ENCODE measurements around the gene ZDHHC22.

The ZDHHC22 gene

GRCh38 chr14:77148510-77149231, 7.1 kb upstream of the ZDHHC22 start:
- Histone ChIP-seq H3K4me1 (ENCODE audit: control insufficient read depth, insufficient read depth, low read length) (no peaks in the 10 kb centered on the region; the same call in 1 of the 2 replicates), H3K4me3 (ENCODE audit: low read depth, low read length) (no peak overlapping the region), H3K9me3 (ENCODE audit: control insufficient read depth, insufficient read depth, low read depth, low read length) (no peaks in the 10 kb centered on the region), H3K27ac (ENCODE audit: extremely low read depth, low read depth, low read length) (no peak overlapping the region), H3K36me3 (ENCODE audit: control insufficient read depth in 2 of 2, insufficient read depth in 1 of 2, low read length in 2 of 2) (no peaks in the 10 kb centered on the region)
- ChIA-PET POLR2A (no interaction called here), CTCF (interaction anchor here (0.6 to 8.1 kb wide), 9 partner anchors 7 to 405 kb away, joined by 3 to 82 read pairs (median 4); partner anchors contain the start of gene ZDHHC22)
- no peak for TF ChIP-seq ZIC2 (tag by site-specific recombination; IDR thresholded peaks at IDR 0.05)
- no peak for TF ChIP-seq ZNF211 (tag by site-specific recombination; IDR thresholded peaks at IDR 0.05; ENCODE audit: low read depth)

GRCh38 chr14:77145975-77146740, 4.6 kb upstream of the ZDHHC22 start:
- ChIA-PET CTCF (interaction anchor here (0.6 kb wide), 1 partner anchor 325 kb away, joined by 4 read pairs; no protein-coding TSS in a partner anchor), POLR2A (no interaction called here)
- no peaks in the 10 kb centered on the region for H3K9me3 ChIP-seq (ENCODE audit: control insufficient read depth, insufficient read depth, low read depth, low read length)
- H3K36me3 ChIP-seq (ENCODE audit: control insufficient read depth in 2 of 2, insufficient read depth in 1 of 2, low read length in 2 of 2): no peaks in the 10 kb centered on the region
- H3K4me1 ChIP-seq (ENCODE audit: control insufficient read depth, insufficient read depth, low read length): no peaks in the 10 kb centered on the region; the same call in 1 of the 2 replicates
- TF ChIP-seq, protein P1, sequence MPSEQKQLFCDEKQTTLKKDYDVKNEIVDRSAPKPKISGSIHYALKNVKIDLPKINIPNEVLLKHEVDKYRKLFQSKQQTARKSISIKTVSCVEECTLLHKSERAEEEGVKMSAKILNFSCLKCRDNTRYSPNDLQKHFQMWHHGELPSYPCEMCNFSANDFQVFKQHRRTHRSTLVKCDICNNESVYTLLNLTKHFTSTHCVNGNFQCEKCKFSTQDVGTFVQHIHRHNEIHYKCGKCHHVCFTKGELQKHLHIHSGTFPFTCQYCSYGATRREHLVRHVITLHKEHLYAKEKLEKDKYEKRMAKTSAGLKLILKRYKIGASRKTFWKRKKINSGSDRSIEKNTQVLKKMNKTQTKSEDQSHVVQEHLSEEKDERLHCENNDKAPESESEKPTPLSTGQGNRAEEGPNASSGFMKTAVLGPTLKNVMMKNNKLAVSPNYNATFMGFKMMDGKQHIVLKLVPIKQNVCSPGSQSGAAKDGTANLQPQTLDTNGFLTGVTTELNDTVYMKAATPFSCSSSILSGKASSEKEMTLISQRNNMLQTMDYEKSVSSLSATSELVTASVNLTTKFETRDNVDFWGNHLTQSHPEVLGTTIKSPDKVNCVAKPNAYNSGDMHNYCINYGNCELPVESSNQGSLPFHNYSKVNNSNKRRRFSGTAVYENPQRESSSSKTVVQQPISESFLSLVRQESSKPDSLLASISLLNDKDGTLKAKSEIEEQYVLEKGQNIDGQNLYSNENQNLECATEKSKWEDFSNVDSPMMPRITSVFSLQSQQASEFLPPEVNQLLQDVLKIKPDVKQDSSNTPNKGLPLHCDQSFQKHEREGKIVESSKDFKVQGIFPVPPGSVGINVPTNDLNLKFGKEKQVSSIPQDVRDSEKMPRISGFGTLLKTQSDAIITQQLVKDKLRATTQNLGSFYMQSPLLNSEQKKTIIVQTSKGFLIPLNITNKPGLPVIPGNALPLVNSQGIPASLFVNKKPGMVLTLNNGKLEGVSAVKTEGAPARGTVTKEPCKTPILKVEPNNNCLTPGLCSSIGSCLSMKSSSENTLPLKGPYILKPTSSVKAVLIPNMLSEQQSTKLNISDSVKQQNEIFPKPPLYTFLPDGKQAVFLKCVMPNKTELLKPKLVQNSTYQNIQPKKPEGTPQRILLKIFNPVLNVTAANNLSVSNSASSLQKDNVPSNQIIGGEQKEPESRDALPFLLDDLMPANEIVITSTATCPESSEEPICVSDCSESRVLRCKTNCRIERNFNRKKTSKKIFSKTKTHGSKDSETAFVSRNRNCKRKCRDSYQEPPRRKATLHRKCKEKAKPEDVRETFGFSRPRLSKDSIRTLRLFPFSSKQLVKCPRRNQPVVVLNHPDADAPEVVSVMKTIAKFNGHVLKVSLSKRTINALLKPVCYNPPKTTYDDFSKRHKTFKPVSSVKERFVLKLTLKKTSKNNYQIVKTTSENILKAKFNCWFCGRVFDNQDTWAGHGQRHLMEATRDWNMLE (tag by site-specific recombination; conservative IDR thresholded peaks at IDR 0.05; ENCODE audit: low read depth): no peak
- TF ChIP-seq, protein P2, sequence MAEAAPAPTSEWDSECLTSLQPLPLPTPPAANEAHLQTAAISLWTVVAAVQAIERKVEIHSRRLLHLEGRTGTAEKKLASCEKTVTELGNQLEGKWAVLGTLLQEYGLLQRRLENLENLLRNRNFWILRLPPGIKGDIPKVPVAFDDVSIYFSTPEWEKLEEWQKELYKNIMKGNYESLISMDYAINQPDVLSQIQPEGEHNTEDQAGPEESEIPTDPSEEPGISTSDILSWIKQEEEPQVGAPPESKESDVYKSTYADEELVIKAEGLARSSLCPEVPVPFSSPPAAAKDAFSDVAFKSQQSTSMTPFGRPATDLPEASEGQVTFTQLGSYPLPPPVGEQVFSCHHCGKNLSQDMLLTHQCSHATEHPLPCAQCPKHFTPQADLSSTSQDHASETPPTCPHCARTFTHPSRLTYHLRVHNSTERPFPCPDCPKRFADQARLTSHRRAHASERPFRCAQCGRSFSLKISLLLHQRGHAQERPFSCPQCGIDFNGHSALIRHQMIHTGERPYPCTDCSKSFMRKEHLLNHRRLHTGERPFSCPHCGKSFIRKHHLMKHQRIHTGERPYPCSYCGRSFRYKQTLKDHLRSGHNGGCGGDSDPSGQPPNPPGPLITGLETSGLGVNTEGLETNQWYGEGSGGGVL (tag by site-specific recombination; IDR thresholded peaks at IDR 0.05): peak; percentile 85
- no peak overlapping the region for H3K4me3 ChIP-seq (ENCODE audit: low read depth, low read length)
- H3K27ac ChIP-seq (ENCODE audit: extremely low read depth, low read depth, low read length): no peak overlapping the region

GRCh38 chr14:77144412-77145115, 3.0 kb upstream of the ZDHHC22 start:
- Histone ChIP-seq H3K27ac (ENCODE audit: extremely low read depth, low read depth, low read length) (no peak overlapping the region), H3K4me3 (ENCODE audit: low read depth, low read length) (no peak overlapping the region), H3K9me3 (ENCODE audit: control insufficient read depth, insufficient read depth, low read depth, low read length) (no peaks in the 10 kb centered on the region), H3K4me1 (ENCODE audit: control insufficient read depth, insufficient read depth, low read length) (no peaks in the 10 kb centered on the region; the same call in 1 of the 2 replicates), H3K36me3 (ENCODE audit: control insufficient read depth in 2 of 2, insufficient read depth in 1 of 2, low read length in 2 of 2) (no peaks in the 10 kb centered on the region)
- ChIA-PET CTCF (interaction anchor here (1.2 to 2.0 kb wide), 2 partner anchors 59 to 63 kb away, joined by 3 to 5 read pairs; no protein-coding TSS in a partner anchor), POLR2A (no interaction called here)
- TF ChIP-seq ZSCAN18 (tag by site-specific recombination; IDR thresholded peaks at IDR 0.05): no peak
- peak; percentile 42; the same call in 1 of the 2 replicates for TF ChIP-seq REST (tag by site-specific recombination; IDR thresholded peaks at IDR 0.05)
- no peak for TF ChIP-seq ZNF792 (tag by site-specific recombination; IDR thresholded peaks at IDR 0.05)
- TF ChIP-seq, protein P3, sequence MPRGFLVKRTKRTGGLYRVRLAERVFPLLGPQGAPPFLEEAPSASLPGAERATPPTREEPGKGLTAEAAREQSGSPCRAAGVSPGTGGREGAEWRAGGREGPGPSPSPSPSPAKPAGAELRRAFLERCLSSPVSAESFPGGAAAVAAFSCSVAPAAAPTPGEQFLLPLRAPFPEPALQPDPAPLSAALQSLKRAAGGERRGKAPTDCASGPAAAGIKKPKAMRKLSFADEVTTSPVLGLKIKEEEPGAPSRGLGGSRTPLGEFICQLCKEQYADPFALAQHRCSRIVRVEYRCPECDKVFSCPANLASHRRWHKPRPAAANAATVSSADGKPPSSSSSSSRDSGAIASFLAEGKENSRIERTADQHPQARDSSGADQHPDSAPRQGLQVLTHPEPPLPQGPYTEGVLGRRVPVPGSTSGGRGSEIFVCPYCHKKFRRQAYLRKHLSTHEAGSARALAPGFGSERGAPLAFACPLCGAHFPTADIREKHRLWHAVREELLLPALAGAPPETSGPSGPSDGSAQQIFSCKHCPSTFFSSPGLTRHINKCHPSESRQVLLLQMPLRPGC (tag by site-specific recombination; IDR thresholded peaks at IDR 0.05): 0 out of 2 replicates have a peak, but pooled peaks have one; percentile 14
- TF ChIP-seq, protein P4, sequence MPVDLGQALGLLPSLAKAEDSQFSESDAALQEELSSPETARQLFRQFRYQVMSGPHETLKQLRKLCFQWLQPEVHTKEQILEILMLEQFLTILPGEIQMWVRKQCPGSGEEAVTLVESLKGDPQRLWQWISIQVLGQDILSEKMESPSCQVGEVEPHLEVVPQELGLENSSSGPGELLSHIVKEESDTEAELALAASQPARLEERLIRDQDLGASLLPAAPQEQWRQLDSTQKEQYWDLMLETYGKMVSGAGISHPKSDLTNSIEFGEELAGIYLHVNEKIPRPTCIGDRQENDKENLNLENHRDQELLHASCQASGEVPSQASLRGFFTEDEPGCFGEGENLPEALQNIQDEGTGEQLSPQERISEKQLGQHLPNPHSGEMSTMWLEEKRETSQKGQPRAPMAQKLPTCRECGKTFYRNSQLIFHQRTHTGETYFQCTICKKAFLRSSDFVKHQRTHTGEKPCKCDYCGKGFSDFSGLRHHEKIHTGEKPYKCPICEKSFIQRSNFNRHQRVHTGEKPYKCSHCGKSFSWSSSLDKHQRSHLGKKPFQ (tag by site-specific recombination; IDR thresholded peaks at IDR 0.05): no peak
- TF ChIP-seq ZNF600 (tag by site-specific recombination; IDR thresholded peaks at IDR 0.05): no peak
